Spleen (tissue), 7 donors: ENCODE data around the gene RNF11.

Source experiments
- CTCF ChIP-seq, 11 experiments: fragments of 200-600 bp in 7 of 11; fragments of 450-650 bp in 4 of 11; sonication (generic) in 4 of 11; IDR thresholded peaks in 8 of 11; conservative IDR thresholded peaks in 3 of 11; 1 replicate in 7 of 11; 2 replicates in 4 of 11; pipeline versions ENCODE4 v1.4.0 to v1.8.0; 2016 to 2021; ENCODE audit warnings: antibody characterized with exemption in 11 of 11, inconsistent platforms in 4 of 11, mild to moderate bottlenecking in 1 of 11
- POLR2A ChIP-seq, 3 donors: fragments of 450-650 bp; IDR thresholded peaks; one replicate each; pipeline ENCODE4 v1.5.1; 2017; ENCODE audit warnings: antibody characterized with exemption in 3 of 3, mild to moderate bottlenecking in 1 of 3
- POLR2AphosphoS5 ChIP-seq, 3 donors: sonication (generic); formaldehyde crosslinking; IDR thresholded peaks; one replicate each; pipeline ENCODE4 v1.5.1; 2017; ENCODE audit warnings: antibody characterized with exemption in 3 of 3
- donor health status: DM: no; HTN: no; CAD: no; lungs with moderate emphysema.
- donor health status: DM: no; HTN: no; CAD: no.
- donor health status: DM: no; HTN: no; CAD: no.

GRCh38 chr1:51193564-51193963 lies 42.5 kb upstream of the RNF11 start:
- TF ChIP-seq CTCF (IDR thresholded peaks at IDR 0.05 in 8 of 11, conservative IDR thresholded peaks at IDR 0.05 in 3 of 11) (no peak), POLR2A (IDR thresholded peaks at IDR 0.05) (no peak), POLR2AphosphoS5 (IDR thresholded peaks at IDR 0.05) (no peak)
